Upper lobe of left lung (tissue), 4 donors: ENCODE measurements around the gene CTSF.

Experiments
- CTCF ChIP-seq, 6 experiments: fragments of 450-650 bp in 4 of 6; fragments of 200-600 bp in 2 of 6; sonication (generic) in 2 of 6; IDR thresholded peaks; one replicate each; pipeline ENCODE4 v1.5.1; 2016 to 2019; ENCODE audit warnings: antibody characterized with exemption in 6 of 6
- EP300 ChIP-seq, 4 donors: sonication (generic); formaldehyde crosslinking; IDR thresholded peaks; one replicate each; pipeline ENCODE4 v1.5.1; 2017; ENCODE audit warnings: antibody characterized with exemption in 4 of 4, control low read depth in 2 of 4
- POLR2AphosphoS5 ChIP-seq, 2 donors: sonication (generic); formaldehyde crosslinking; IDR thresholded peaks; one replicate each; pipeline ENCODE4 v1.5.1; 2017; ENCODE audit warnings: antibody characterized with exemption in 2 of 2

GRCh38 chr11:66570850-66571180 is 2.4 kb upstream of the CTSF start:
- TF ChIP-seq CTCF (IDR thresholded peaks at IDR 0.05): no peak
- TF ChIP-seq EP300 (IDR thresholded peaks at IDR 0.05): no peak
- TF ChIP-seq POLR2AphosphoS5 (IDR thresholded peaks at IDR 0.05): no peak
